Measurements from ENCODE around the gene ADAMTSL2.
A peak's percentile ranks its signal among the peaks of the same experiment; 100 is the strongest.

The ADAMTSL2 gene

GRCh38 chr9:133609311-133610098 is 75.0 kb downstream of the ADAMTSL2 start, which contains the start of gene FAM163B:
Gene FAM163B, minus strand, starts transcription at chr9:133609389. Its CDS starts 29,166 bp downstream, at chr9:133580223.
- DNase-seq (ENCODE audit: insufficient read length, low spot score) (peak; percentile 50), FAIRE-seq (no peak)
- TF ChIP-seq CTCF (IDR thresholded peaks at IDR 0.05; ENCODE audit: insufficient read depth, missing control alignments), result no peak

DNA sequence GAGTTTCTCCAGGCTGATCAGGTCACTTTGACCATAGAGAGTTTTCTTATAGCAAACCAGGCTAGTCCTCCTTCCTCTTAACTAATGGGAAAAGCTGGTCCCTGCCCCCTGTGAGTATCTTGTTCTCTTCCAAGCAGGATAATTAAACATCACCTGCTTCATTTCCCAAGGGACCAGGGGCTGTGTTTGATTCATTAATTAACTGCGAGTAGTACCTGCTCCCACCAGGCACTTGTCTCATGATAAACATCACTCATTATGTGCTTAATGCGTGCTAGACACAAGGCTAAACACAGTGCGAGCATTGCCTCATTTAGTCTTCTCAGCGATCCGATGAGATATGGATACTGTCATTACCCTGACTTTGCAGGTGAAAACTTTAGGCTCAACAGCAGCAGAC is 76.3 kb downstream of the ADAMTSL2 start:
- FAIRE-seq (no peak), DNase-seq (ENCODE audit: insufficient read length, low spot score) (no peak)

GRCh38 chr9:133612051-133612450 is 77.5 kb downstream of the ADAMTSL2 start:
- DNase-seq (ENCODE audit: insufficient read length, low spot score) (no peak), FAIRE-seq (no peak)
- TF ChIP-seq CTCF (IDR thresholded peaks at IDR 0.05; ENCODE audit: insufficient read depth, missing control alignments), result no peak

More for the DNA sequence above, 76.3 kb downstream of the ADAMTSL2 start:
- no peak for TF ChIP-seq CTCF (IDR thresholded peaks at IDR 0.05; ENCODE audit: insufficient read depth, missing control alignments)

GRCh38 chr9:133612816-133613215 is 78.3 kb downstream of the ADAMTSL2 start:
- TF ChIP-seq CTCF (IDR thresholded peaks at IDR 0.05; ENCODE audit: insufficient read depth, missing control alignments), result no peak
- DNase-seq (ENCODE audit: insufficient read length, low spot score) (no peak), FAIRE-seq (no peak)

GRCh38 chr9:133613432-133613831 is 78.9 kb downstream of the ADAMTSL2 start:
- TF ChIP-seq CTCF (IDR thresholded peaks at IDR 0.05; ENCODE audit: insufficient read depth, missing control alignments), result no peak
- FAIRE-seq, result no peak

DNA sequence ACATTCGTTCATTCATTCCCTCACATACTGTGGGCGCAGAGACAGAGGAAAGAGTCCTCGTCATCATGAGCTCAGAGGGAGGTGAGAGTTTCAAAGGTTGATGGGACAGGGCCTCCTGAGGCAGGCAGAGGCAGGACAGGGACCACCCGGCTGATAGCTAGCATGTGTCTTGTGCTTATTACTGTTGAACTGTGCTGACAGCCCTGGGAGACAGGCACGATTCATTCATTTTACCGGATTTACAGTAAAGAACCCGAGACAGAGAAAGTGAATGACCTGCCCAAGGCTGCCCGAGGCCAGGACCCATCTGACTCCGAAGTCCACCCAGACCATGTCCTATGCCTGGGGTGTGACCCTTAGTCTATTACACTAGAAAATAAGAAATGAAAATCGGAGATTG is 79.6 kb downstream of the ADAMTSL2 start:
- no peak for TF ChIP-seq CTCF (IDR thresholded peaks at IDR 0.05; ENCODE audit: insufficient read depth, missing control alignments)
- DNase-seq (ENCODE audit: insufficient read length, low spot score) (no peak), FAIRE-seq (no peak)

More at GRCh38 chr9:133613432-133613831, 78.9 kb downstream of the ADAMTSL2 start:
- DNase-seq (ENCODE audit: insufficient read length, low spot score), result no peak

- no peak for DNase-seq (ENCODE audit: insufficient read length, low spot score)
- no peak for TF ChIP-seq CTCF (IDR thresholded peaks at IDR 0.05; ENCODE audit: insufficient read depth, missing control alignments)
- FAIRE-seq, result no peak
Observed at GRCh38 chr9:133614678-133615077, 80.2 kb downstream of the ADAMTSL2 start.
